CD4-positive, alpha-beta T cell treated with Interleukin-15 for 4 hours (primary cell): Measurements from ENCODE around the gene SMURF2.
"Not testable (repeated sequence)": the region's sequence is repeated elsewhere in the genome, so short reads cannot be mapped to it uniquely, and the experiment has no call there.

Experiments
- DNase-seq: peaks from one replicate; pipeline ENCODE4 v3.0.0-alpha.2; 2020; ENCODE audit warnings: low spot score

The SMURF2 gene

DNA sequence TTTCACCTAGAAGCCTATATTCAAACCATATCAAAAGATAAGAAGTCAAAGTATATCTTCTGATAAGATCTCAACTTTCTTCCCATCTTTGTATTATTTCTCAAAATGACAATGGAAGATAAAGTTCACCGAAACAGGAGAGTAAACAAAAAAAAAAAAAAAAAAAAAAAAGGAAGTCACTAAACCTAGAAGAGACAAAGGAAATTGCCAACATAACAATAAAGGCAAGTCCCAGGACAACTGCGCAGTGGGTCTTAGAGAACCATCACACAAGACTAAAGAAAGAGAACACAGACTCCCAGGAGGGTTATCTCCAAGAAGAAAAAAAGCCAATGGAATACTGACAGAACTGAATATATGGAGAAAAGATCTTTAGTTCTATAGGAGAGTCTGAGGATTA is 65.7 kb downstream of the SMURF2 start:
- DNase-seq = no peak

DNA sequence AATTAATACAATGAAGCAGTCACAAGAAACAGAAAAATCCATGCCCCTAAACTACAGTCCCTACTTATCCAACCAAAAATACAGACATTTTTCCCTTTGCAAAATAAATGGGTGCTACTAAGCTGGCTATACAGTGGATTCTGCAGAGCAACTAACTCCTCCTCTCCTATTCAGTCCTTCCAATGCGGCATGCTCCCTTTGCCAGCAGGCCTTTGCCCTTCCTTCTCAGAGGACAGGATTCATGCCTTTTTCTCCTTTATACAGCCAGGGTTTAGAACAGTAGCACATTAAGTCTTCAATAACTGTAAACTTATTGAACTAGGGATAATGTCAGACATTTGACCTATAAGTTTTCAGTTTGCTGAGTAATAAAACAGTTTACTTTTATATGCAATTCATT is 70.2 kb downstream of the SMURF2 start:
- no peak for DNase-seq

DNA sequence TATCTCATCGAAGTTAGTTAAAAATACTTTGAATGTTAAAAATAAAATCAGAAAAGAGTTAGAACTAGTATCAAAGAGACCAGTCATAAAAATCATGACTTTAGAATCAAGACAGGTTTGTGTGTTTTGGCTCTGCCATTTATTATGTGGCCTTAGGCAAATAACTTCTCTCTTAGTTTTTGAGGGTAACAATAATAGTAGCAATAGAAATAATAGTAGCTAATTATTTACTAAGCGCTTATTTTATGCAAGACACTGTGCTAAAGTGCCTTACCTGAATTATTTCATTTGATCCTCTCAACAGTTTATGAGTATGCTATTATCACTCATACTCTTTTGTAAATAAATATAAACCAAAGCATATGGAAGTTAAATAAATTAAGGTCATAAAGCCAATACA is 77.0 kb downstream of the SMURF2 start:
- DNase-seq = no peak

DNA sequence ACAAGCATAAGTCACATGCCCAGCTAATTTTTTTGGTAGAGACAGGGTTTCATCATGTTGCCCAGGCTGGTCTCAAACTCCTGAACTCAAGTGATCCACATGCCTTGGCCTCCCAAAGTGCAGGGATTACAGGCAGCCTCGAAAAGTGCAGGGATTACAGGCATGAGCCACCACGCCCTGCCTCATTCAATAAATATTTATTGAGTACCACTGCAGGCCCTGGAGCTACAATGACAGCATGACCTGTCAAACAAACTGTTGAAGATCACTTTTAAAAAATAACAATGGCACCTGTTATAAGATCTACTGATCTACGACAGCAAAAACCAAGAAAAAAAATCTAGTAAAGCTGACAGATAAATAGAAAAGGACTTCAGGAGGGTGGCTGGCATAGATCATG is 79.1 kb downstream of the SMURF2 start:
- DNase-seq = no peak

GRCh38 chr17:64580384-64581315 is 81.5 kb downstream of the SMURF2 start:
- DNase-seq = no peak

GRCh38 chr17:64579917-64580316 is 82.2 kb downstream of the SMURF2 start:
- DNase-seq = no peak

DNA sequence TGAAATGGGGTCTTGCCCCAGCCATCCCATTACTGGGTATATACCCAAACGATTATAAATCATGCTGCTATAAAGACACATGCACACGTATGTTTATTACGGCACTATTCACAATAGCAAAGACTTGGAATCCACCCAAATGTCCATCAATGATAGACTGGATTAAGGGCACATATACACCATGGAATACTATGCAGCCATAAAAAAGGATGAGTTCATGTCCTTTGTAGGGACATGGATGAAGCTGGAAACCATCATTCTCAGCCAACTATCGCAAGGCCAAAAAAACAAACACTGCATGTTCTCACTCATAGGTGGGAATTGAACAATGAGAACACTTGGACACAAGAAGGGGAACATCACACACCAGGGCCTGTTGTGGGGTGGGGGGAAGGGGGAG is 85.1 kb downstream of the SMURF2 start:
- DNase-seq = not testable (repeated sequence)

DNA sequence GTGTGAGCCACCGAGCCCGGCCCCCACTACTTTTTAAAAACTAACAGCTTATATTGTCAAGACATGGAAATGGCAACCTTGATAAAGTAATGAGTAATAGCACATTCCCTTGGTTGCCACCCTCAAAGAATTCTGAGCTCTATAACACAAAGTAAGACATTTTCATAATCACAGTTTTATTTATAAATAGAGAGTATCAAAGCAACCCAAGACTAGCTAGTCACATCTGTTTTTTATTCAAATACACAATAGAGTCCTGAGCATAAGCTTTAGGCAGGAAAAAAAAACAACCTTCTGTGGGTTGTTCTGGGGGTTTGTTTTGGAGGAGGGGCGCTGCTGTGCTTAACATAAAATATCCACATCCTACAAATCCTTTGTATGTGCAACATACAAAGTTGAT is 86.7 kb downstream of the SMURF2 start:
- DNase-seq = no peak

DNA sequence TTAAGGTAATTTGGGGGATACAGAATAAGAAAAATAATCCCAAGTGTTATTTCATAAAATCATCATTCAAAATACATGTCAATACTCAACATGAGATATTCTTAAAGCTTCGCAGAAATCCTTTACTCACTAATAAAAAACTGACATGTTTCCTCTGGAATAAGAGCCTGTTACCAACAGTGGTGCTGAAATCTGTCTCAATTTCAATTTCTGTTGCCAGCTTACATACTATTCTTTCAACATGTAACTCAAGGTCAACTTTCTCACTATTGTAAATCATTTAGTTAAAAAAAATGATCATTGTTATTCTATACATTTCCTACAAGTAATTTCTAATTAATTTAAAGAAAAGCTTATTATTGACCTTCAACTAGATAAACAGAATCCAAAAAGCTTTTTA is 87.5 kb downstream of the SMURF2 start:
- no peak for DNase-seq

GRCh38 chr17:64573214-64573613 is 88.9 kb downstream of the SMURF2 start:
- no peak for DNase-seq

DNA sequence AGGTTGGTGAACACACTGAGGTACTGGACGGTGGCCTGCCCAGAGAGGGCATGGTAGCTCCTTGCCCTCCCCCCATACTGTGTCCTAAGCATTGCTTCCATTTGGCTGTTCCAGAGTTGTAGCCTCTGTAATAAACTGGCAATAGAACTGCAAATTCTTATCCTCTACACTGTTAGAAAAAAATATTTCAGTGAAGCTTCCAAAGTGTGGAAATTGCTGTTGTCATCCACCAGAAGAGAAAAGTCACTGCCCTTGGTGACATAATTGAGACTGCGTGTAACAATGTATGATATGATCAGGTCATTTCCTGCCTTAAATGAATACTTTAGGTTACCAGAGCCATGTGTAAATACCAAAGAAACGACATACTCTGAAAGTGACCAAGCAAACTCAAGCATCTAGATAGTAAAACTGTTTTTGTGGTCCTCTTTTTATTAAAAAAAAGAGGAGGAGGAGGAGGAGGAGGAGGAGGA is 89.4 kb downstream of the SMURF2 start:
- DNase-seq = no peak

DNA sequence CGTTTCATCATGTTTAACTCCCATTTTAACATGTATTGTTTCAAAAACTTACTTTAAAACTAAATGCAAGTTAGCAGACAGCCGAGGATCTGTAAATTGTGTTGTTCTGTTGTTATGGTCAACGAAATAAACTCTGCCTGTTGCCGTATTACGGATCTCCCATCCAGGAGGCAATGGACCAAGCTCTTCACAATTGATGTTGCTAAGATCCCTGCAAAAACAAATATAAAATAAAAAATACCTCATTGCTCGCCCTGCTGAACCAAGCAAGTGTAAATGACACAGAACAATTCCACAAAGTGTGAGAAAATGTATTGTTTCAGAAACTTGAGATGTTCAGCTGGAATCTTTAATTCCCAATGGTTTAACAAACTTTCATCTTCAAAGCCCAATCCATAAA is 90.4 kb downstream of the SMURF2 start:
- no peak for DNase-seq

DNA sequence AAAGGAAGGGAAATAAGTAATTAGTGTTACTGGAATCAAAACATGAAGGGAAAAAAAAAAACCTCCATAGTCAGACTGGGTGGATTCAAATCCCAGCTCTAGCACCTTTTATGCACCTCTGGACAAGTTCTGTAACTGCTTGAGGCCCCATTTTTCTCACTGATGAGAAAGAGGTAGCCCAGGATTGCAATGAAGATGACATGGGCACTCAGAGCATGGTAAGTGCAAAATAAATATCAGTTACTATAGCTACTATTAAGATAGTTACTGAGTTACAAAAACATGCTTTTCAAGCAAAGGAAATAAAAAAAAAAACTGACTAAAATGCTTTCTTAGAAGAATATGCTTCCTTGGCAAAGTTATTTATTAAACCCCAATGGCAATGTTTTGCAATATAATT is 96.5 kb downstream of the SMURF2 start:
- DNase-seq = no peak

DNA sequence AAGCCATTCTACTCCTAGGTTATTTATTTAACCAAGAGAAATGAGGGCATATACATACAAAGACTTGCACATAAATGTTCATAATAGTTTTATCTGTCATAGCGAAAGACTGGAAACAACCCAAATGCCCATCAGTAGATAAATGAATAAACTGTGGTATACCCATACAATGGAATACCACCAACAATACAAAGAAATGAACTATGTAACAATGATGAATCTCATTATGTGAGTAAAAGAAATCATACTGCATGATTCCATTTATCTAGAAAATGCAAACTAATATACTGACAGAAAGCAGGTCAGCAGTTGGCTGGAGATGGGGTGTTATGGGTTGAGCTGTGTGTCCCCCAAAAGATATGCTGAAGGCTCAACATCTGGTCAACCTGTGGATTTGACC is 98.0 kb downstream of the SMURF2 start:
- DNase-seq = no peak

- no peak for DNase-seq
Measured at GRCh38 chr17:64555281-64555680, 106.8 kb downstream of the SMURF2 start.

DNA sequence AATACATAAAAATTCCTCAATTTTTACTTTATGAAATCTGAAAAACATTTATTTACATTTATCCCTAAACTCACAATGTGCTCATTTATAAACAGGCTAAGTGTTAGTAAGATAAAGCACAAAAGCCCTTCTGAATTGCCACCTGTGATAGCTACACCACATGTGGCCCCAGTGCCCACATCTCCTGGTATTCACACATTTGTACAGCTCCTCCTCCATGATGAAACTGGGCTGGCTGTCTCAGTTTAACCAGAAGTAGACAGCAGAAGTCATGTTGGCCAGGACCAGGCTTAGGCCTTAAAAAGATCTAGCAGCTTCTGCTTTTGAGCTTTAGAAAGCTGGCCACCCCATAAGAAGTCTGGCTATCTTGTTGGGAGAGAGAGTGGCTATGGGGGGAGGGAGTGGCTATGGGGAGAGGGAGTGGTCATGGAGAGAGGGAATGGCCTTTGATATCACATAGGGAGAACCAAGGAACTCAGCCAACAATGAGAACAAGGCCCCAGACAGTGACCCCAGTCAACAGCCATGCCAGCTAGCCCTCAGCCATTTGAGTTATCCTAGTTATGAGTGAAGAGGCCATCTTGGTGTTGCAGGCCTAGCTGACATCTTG is 108.0 kb downstream of the SMURF2 start:
- no peak for DNase-seq

GRCh38 chr17:64551461-64551860 is 110.6 kb downstream of the SMURF2 start:
- DNase-seq = no peak

DNA sequence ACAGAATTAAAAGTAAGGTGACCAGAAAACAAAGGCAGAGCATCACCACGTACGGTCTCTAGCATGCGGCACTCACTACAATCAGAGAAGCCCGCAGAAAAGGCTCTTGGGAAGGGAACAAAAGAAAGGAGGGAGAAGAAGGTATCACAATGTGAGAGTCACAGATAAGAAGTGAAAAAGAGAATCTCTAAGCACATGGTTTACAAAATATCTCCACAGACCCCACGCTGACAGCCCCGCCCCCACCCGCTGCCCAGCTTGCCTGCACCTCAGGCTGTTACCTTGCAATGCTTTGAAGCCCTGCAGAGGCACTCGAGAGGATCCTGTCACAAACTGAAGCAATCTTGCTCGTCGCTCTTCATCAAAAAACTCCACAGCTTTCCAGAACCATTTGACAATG is 114.8 kb downstream of the SMURF2 start:
- no peak for DNase-seq

DNA sequence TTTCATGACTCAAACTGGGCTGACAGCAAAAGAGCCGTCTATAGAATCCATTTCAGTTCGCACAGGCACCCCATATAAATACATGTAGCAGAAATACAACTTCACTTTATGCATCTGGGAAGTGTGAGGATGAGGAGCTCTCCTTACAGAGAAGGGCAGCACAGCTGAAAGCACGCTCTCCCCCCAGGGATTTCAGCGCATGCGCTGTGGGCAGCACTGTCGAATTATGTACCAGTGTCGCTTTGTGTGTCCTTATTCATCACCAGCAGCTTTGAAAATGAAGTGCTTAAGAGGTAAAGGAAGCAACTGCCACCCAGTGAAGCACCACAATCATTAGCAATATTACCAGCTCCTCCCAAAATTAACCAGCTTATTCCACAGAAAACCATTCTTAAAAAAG is 115.4 kb downstream of the SMURF2 start:
- no peak for DNase-seq

DNA sequence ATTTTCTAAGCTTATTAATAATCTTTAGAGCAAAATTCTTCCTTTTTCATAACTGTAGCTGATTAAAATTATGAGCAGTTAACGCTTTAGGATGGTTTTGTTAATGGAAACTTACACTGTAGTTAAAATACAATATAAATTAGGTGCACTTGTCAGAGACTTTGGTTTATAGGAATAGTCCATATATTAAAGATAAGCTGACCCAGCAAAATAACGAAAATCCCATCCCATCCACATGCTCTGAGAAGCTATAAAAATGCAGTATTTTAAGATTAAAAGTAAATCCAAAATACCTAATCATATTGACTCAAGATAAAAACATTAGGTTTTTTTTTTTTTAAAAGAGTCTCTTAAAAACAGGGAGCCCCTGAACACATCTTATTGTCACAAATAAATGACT is 117.4 kb downstream of the SMURF2 start:
- no peak for DNase-seq

- no peak for DNase-seq
Measured at GRCh38 chr17:64540118-64540776, 121.9 kb downstream of the SMURF2 start.

DNA sequence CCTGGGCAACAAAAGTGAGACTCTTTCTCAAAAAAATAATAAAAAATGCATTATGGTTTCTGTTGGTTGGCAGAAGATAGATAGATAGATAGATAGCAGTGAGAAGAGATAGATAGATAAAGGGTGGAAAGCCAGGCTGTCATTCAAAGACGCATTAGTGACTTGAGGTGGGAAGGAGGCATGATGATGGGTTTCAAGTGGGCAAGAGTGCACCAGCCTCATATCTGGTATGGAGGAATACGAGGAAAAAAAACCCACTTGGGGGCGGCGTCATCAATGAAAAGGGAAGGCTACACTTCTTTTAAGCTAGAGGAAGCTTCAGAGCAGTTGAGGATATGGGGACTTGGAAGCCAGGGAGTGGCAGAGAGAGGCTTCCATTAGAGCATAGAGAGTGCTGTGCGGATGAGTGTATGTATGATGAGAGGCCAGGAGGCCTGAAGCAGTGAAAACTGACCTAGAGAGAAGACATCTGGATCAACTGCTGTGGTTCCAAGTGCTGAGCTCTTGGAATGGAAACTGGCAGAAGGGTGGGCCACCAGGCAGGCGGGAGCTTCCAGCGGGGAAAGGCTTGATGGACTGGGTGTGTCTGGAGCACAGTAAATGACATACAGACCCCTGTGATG is 123.5 kb downstream of the SMURF2 start:
- no peak for DNase-seq

DNA sequence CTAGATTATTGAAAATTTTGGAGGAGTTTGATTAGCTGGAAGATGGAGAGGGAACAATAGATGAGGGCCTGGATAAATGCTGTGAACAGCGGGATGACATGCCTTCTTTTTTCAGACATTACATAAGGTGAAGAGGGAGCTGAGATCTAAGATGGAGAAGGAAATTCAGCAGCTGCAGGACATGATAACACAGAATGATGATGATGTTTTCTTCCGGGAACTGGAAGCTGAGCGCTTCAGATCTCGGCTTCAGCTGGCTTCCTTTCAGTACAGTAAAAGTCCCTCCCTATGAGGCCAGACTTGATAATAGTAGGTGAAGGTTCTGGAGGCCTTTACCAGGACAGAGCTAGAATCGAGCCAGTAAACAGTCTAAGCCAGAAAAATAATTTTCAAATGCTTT is 124.6 kb downstream of the SMURF2 start:
- no peak for DNase-seq
